NCI-H1694 treated with DMSO at 0.1 percent for 48 hours (cell line): ENCODE results near the gene DGKI.

ENCODE experiments used
- DNase-seq: peaks from one replicate; lab custom pipeline; 2025; lab: John Stamatoyannopoulos, UW

DGKI gene

DNA sequence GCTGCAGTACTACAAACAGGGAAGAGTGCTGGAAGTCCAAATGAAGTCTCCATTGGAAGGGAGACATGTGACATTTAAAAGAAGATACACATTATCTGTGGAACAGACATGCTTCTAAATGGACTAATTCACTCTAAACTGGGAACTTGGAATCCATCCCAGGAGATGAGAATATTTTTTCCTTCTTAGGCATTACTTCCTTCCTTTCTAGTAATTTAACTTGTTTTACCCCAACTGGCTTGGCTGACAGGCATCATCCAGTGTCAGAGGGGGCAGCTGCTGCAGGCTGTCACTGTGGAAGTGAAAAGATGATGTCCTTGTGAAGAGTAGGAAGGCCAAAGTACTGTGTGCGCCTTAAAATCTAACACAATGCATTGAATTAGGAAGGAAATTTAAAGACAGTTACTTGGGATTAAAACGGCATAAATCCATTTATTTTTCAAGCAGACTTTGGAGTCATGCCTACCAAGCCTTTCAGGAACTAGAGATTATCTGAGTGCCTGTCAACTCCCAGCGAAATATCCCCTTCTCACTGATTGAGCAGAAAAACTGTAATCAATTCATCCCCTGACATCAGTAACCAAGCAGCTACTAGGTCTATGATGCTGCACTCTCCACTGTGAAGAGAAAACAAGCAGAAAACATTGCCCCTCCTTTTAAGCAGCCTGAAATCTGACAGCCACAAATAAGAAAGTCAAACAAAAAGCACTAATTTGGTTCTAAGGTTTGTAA is 161.2 kb downstream of the DGKI start:
- DNase-seq: no peak

- DNase-seq: no peak
Measured at GRCh38 chr7:137684776-137685175, 162.0 kb downstream of the DGKI start.

DNA sequence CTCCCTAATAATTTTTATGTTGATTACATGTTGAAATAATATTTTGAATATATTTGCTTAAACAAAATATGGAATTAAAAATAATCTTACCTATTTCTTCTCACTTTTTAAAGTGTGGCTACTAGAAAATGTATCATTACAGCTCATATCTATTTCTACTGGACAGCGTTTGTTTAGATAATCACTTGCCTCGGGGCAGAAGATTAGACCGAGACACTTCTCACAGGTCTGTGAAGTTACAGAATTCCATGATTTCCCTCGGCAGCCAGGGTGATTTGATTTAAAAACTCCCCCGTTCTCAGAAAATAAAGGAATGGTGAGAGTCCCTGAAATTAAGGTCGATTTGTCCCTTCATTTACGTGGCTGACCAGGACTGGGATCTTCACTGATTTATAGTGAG is 162.5 kb downstream of the DGKI start:
- DNase-seq: no peak

- DNase-seq: no peak
Measured at GRCh38 chr7:137682596-137682995, 164.2 kb downstream of the DGKI start.

GRCh38 chr7:137681657-137682562 is 164.9 kb downstream of the DGKI start:
- DNase-seq: no peak

DNA sequence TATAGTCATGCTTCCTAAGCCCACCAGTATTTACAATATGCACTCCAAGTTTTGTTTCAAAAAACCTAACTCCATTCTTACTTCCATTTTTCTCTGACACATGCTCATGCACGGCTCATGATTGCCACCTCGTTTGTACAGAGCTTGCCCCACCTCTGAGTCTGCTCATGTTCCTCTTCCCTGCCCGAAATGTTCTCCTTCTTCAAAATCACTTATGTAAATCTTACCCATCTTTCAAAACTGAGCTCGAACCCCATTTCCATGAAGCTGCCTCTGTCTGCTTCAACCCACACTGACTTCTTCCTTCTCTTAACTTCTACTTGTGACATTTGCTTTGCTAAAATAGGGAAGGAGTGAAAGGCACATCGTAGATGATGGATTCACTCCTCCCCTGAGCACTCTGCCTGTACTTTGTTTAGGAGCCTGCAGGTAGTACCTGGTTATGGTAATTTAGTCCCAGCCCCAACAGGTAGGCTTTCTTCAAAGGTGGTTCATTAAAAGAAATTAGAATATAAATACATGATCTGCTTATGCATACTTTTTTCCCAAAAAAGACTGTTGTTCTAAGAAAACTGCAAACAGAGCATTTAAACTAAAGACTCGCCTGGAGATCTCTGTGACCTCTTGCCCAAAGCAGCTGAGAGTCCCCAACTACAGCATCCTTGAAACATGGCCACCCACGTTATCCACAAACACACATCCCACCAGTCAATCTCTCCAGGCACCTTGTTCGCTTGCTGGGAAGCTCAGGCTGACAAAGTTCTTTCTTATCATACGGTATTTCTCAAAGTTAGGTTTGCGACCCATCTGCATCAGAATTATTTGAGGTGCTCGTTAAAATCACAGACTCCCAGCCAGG is 172.0 kb downstream of the DGKI start:
- DNase-seq: no peak

GRCh38 chr7:137674048-137674447 is 172.7 kb downstream of the DGKI start:
- no peak for DNase-seq

GRCh38 chr7:137671920-137672319 is 174.9 kb downstream of the DGKI start:
- DNase-seq: no peak

DNA sequence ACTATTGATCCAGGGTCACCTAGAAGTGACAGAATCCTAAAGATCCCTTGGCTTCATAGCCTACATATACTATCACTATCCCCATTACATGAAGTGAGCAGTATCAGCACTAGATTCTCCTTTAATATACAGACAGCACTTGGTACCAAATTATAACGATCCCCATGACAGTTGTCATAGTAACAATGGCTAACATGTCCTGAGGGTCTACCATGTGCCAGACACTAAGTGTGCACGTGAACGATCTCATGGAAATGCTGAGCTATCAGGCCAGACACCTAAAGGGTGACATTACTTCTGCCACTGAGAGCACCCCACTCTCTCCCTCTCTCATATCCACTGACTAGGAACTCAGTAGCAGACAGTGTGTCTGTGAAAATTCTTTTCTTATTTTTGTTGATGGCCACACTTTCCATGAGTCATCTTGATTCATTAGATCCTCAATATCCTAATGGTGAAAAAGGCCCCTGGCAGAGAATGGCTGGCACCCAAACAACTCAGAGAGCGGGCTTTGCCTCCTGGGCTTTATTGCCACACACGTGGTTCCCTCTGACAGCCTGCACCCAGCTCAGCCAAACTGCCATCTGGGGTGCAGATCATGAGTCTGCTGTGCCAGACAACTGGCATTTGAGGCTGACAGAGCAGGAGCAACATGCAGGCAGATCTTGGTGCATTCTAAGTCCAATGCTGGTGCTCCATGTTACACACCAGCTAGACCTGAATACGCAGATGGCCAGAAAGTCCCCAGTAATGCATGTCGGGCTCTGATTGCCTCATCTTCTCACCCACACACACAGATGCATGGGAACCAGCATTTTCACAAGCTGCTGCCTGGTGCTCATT is 176.3 kb downstream of the DGKI start:
- DNase-seq: no peak

DNA sequence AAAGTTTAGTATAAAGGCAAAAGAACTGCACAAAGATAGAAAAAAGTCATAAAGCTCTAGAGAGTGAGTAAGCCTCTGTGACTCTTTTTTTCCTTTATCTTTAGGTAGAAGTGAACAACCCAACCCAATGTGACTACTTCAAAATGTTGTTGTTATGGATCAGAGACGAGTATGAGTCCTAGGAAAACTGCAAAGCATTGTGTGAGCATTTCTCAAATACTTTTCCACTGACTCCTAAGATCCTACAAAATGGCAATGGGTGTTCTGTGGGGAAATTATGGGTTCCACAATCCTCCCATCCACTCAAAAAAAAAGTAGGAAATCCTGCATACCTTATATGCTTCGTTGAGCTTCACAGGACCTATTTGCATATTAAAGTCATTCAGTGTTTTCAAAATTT is 177.1 kb downstream of the DGKI start:
- DNase-seq: no peak

DNA sequence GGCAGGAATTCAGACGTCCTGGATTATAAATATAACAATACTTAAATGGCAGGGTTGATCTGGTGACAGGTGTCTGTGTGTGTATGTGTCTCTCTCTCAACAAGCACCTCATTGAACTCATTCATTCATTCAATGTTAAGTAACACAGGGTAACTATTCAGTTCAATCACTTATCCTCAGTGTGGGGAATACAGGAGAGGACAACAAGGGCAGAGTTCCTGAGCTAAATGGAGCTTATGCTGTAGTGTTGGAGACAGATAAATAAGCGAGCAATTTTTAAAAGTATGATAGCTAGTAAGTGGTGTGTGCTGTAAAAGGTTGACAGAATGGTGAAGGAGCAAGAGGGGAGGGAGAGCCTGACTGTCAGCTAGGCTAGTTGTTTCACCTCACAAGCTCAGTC is 178.4 kb downstream of the DGKI start:
- DNase-seq: no peak

GRCh38 chr7:137667633-137668387 is 179.0 kb downstream of the DGKI start:
- no peak for DNase-seq

- no peak for DNase-seq
Measured at GRCh38 chr7:137664846-137665245, 181.9 kb downstream of the DGKI start.

DNA sequence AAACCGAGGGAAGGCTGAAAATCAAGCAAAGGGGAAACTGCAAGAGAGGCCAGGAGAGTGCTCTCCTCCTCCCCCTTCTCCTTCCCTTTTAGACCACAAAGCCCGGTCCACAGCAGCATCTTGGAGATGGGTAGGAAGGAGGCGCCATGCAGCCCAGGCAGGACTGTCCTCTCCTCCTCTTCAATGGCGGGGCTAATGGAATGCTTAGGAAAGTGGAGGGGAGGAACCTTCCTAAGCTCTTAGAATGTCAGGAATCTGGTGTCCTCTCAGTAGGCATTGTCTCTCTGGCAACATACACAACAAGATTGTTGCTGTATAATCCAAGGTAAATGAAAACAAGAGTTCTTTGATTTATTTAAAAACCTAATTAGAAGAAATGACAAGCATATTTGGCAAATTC is 185.1 kb downstream of the DGKI start:
- no peak for DNase-seq

DNA sequence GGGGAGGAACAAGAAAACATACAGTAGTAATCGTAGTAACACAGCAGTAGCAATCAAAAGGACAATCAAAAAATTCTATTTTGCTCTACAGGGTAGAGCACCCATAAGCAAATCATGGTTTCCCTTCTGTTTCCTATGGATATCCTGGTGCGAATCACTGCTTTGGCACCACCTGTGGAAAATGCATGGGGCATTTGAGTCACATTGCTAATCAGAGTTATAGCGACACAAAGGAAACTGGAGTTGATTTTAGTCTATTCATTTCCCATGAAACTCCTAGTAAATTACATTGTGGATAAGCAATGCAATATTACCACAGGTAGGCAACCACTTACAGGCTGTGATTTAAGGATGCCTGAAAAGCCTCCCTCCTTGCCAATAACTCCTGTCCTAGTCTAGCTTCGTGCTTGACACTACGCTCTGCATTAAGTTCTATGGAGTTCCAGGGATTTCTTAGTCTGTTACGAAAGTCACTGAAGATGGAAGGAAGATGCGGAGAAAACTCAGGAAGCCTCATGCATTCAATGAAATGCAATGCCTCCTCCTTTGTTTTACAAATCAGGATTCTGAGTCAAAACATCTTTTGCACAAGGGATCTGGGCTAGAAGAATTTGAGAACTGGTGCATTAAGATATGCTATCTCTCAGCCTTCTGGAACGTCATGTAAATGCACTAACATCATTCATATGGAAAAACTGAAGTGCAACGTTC is 188.4 kb downstream of the DGKI start:
- no peak for DNase-seq

DNA sequence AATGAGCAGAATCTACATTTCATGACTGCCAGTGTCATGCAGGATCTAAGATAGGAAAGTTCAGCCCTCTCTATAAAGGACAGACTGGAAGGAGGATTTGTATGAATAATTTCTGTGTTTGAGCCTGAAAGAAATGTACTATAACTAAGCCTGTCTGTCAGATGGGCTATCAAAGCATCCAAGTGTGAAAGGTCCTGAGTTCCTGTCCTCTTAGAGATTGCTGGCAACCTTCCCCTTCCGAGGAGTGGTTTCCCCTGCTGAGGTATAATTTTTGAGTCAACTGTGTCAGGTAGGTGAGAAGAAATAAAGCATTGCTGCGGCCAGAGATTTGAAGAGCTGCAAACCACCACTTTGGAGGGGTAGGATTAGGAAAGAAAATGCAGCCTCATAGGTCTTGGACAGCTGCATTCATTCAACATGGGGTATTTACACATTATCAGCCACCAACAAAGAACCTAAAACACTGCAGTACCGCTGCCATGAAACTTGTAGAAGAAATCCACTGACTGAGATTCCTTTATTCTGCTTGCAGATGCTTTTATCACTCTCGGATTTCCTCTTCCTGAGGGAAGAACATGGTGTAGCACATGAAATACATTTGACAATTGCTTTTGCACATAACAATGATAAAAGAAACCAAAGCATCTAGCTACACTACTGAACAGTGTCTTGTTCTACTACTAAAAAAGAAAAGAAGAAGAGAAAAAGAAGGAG is 189.1 kb downstream of the DGKI start:
- no peak for DNase-seq

DNA sequence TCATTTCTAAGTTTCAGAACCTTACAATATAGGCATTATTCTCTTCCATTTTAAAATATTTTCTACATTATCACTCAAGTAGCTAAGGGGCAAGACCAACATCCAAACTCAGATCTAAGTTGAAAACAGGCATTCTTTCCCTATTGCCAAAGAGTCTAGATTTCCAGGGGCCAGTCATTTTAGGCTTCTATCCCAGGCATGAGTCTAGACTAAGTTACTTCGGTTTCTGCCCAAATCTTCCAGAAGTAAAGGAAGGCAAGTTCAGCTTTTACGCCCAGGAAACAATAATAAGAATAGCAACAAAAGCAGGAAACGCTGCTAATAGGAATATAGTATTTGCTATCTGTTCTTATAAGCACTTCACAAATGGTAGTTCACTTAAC is 189.9 kb downstream of the DGKI start:
- DNase-seq: no peak

DNA sequence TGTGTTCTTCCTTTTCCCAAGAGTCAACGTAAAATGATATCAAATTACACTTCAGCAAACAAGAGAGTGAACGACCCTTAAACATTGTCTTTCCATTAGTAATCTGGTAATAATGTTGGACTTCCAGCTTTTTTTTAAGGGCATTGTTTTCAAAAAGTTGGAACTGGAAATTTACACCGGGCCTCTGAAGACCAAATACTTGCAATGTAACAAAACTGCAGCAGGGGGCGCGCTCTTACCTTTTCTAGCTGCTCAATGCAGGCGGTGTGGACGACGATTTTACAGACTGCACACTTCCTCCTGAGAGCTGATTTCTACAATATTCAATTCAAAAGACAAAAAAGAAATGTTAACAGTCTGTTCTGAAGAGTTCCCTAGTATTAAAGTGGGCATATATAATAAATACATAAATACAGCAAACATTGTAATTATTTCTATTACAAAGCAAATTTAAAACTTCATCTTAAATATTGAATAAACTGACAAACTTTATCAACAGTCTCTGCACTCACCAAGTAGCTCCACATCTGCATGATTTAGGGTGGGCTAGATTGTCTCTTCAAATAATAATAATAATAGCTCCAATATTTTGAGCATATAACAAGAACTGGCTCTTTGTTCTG is 190.4 kb downstream of the DGKI start:
- peak; percentile 40 for DNase-seq

DNA sequence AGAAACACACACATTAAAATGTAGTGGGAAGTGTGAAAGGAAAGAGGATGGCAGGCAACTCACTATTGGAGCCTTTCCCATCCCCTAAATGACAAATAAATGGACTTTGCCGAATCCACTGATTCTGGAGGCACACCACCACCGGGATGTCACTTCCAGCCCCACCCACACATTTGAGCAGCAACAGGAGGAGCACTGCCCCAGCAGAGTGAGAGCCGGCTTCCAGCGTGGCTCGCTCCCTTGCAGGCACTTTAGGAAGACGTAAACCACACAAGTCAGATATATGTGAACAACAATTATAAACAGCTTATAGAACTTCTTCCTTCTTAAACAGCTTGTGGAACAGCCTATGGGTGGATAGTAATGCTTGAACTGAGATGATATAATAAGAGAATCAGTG is 191.0 kb downstream of the DGKI start:
- no peak for DNase-seq
